ENCODE results near the gene MAN1B1.

- TF ChIP-seq CTCF (IDR thresholded peaks at IDR 0.05) (no peak), POLR2A (IDR thresholded peaks at IDR 0.05) (no peak)
These were observed 16.4 kb upstream of the MAN1B1 start, which contains the start of gene SAPCD2 for GRCh38 chr9:137070201-137070905.

Data from lower leg skin (tissue), 3 donors.